ENCODE measurements around the gene ELMO1.

Gene ELMO1

GRCh38 chr7:36904802-36905201 is 543.9 kb downstream of the ELMO1 start:
- no peaks in the 10 kb centered on the region for H3K79me2 ChIP-seq (ENCODE audit: control insufficient read depth, low read length)
- no peaks in the 10 kb centered on the region for H3K9me3 ChIP-seq (ENCODE audit: control insufficient read depth, insufficient read depth, low read length)
- H3K27ac ChIP-seq (ENCODE audit: low read depth, low read length), result no peak overlapping the region
- TF ChIP-seq EZH2phosphoT487 (IDR thresholded peaks at IDR 0.05; ENCODE audit: borderline replicate concordance, low read length) (no peak), CTCF (IDR thresholded peaks at IDR 0.05; ENCODE audit: low read depth, low read length, poor library complexity, severe bottlenecking) (no peak)
- H3K4me3 ChIP-seq (ENCODE audit: low read length), result no peak overlapping the region
- no peak overlapping the region for H3K4me2 ChIP-seq (ENCODE audit: low read length)
- no peaks in the 10 kb centered on the region for H4K20me1 ChIP-seq (ENCODE audit: control insufficient read depth, insufficient read depth, low read depth, low read length)
- no peaks in the 10 kb centered on the region for H3K36me3 ChIP-seq (ENCODE audit: control insufficient read depth, low read length)
- H3F3A ChIP-seq (ENCODE audit: control insufficient read depth, insufficient read depth), result no peaks in the 10 kb centered on the region
- no peaks in the 10 kb centered on the region for H3K27me3 ChIP-seq (ENCODE audit: control insufficient read depth, low read length)
- H3K4me1 ChIP-seq (ENCODE audit: control insufficient read depth, low read length), result no peaks in the 10 kb centered on the region
- no peaks in the 10 kb centered on the region for H3K9me2 ChIP-seq (replicated peaks; ENCODE audit: control insufficient read depth, low read length)

- no peaks in the 10 kb centered on the region for H3F3A ChIP-seq (ENCODE audit: control insufficient read depth, insufficient read depth)
- no peaks in the 10 kb centered on the region for H3K79me2 ChIP-seq (ENCODE audit: control insufficient read depth, low read length)
- H3K27me3 ChIP-seq (ENCODE audit: control insufficient read depth, low read length), result no peaks in the 10 kb centered on the region
- H3K36me3 ChIP-seq (ENCODE audit: control insufficient read depth, low read length), result no peaks in the 10 kb centered on the region
- H3K9me3 ChIP-seq (ENCODE audit: control insufficient read depth, insufficient read depth, low read length), result no peaks in the 10 kb centered on the region
- H3K9me2 ChIP-seq (replicated peaks; ENCODE audit: control insufficient read depth, low read length), result no peaks in the 10 kb centered on the region
- no peak for TF ChIP-seq CTCF (IDR thresholded peaks at IDR 0.05; ENCODE audit: low read depth, low read length, poor library complexity, severe bottlenecking)
- no peak for TF ChIP-seq EZH2phosphoT487 (IDR thresholded peaks at IDR 0.05; ENCODE audit: borderline replicate concordance, low read length)
- no peak overlapping the region for H3K27ac ChIP-seq (ENCODE audit: low read depth, low read length)
- H3K4me2 ChIP-seq (ENCODE audit: low read length), result no peak overlapping the region
- no peaks in the 10 kb centered on the region for H3K4me1 ChIP-seq (ENCODE audit: control insufficient read depth, low read length)
- H3K4me3 ChIP-seq (ENCODE audit: low read length), result no peak overlapping the region
- H4K20me1 ChIP-seq (ENCODE audit: control insufficient read depth, insufficient read depth, low read depth, low read length), result no peaks in the 10 kb centered on the region
Measured at GRCh38 chr7:36904101-36904500, 544.6 kb downstream of the ELMO1 start.

DNA sequence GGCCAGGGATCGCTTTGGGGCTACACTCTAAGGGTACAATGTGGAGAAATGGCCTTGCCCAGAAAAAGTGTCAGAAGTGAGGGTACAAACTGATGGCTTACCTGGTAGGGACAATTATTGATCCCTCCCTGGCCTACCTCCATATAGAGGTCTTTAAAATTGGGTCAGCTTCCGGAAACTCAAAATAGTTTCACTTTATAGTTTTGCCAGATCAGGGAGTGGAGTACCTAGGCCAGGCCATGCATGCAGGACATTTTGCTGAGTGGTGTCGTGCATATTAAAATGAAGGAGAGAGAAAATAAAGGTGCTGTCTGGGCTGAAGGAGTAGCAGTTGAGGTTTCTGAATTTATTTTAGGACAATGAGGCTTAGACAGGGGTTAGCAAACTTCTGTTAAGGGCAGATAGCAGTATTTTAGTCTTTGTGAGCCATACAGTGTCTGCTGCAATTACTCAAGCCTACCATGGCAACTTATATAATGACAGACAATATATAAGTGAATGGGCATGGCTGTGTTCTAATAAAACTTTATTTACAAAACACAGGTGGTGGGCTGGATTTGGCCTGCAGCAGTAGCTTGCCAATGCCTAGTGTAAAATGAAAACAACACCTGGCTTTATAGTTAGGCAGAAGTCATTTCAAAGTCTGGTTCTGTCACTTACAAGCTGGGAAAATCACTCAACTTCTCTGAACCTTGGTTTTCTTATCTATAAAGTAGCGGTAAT is 547.5 kb downstream of the ELMO1 start:
- TF ChIP-seq EZH2phosphoT487 (IDR thresholded peaks at IDR 0.05; ENCODE audit: borderline replicate concordance, low read length) (no peak), CTCF (IDR thresholded peaks at IDR 0.05; ENCODE audit: low read depth, low read length, poor library complexity, severe bottlenecking) (no peak)
- H3K79me2 ChIP-seq (ENCODE audit: control insufficient read depth, low read length), result no peaks in the 10 kb centered on the region

More for the DNA sequence above, 547.5 kb downstream of the ELMO1 start:
- Histone ChIP-seq H3K9me3 (ENCODE audit: control insufficient read depth, insufficient read depth, low read length) (no peaks in the 10 kb centered on the region), H3K9me2 (replicated peaks; ENCODE audit: control insufficient read depth, low read length) (no peaks in the 10 kb centered on the region), H4K20me1 (ENCODE audit: control insufficient read depth, insufficient read depth, low read depth, low read length) (no peaks in the 10 kb centered on the region), H3K27me3 (ENCODE audit: control insufficient read depth, low read length) (no peaks in the 10 kb centered on the region), H3K36me3 (ENCODE audit: control insufficient read depth, low read length) (no peaks in the 10 kb centered on the region), H3K4me2 (ENCODE audit: low read length) (no peak overlapping the region), H3K4me3 (ENCODE audit: low read length) (no peak overlapping the region), H3F3A (ENCODE audit: control insufficient read depth, insufficient read depth) (no peaks in the 10 kb centered on the region), H3K27ac (ENCODE audit: low read depth, low read length) (no peak overlapping the region), H3K4me1 (ENCODE audit: control insufficient read depth, low read length) (no peaks in the 10 kb centered on the region)
